Caco-2 (cell line): ENCODE data around the gene WWC2. TPM values are rescaled to one million over a fixed set of nuclear protein-coding genes. Genes with fewer than 3 reads are reported as not detected.
A peak's percentile ranks its signal among the peaks of the same experiment; 100 is the strongest.

Experiments
- BruUV-seq: library from RNA; stranded (reverse); fragments of 400-500 nt; replicated peaks from 2 replicates; lab custom pipeline; 2021; lab: Mats Ljungman, UMichigan
- CTCF ChIA-PET: fragments of 300-600 bp; sonication (Branson Sonifier 250); formaldehyde crosslinking; loops from one replicate; lab custom pipeline; 2022; ENCODE audit warnings: antibody characterized with exemption; lab: Charles Lee
- POLR2A ChIA-PET: fragments of 300-600 bp; sonication (Branson Sonifier 250); formaldehyde crosslinking; loops from one replicate; lab custom pipeline; 2022; ENCODE audit warnings: antibody characterized with exemption; lab: Charles Lee
- DNase-seq, 2 experiments: peaks; one replicate each; pipeline versions ENCODE4 v3.0.0 to v3.0.0-alpha.2; 2020 to 2022
- H3K27me3 ChIP-seq: replicated peaks from 2 replicates; pipeline ENCODE4 v1.6.0; 2011; ENCODE audit warnings: low read length; ENCODE audit not compliant: control insufficient read depth, insufficient read depth
- H3K36me3 ChIP-seq: 2 replicates; pipeline ENCODE4 v1.5.1; 2011; ENCODE audit warnings: low read length; ENCODE audit not compliant: control insufficient read depth, insufficient read depth
- H3K4me1 ChIP-seq: fragments of 250-450 bp; sonication (Bioruptor Pico); 2 replicates; pipeline ENCODE4 v1.5.1; 2020; ENCODE audit warnings: mild to moderate bottlenecking
- H3K4me3 ChIP-seq: 2 replicates; pipeline ENCODE4 v1.5.1; 2011; ENCODE audit warnings: low read depth, mild to moderate bottlenecking, control low read depth, low read length
- H3K9me3 ChIP-seq: fragments of 250-450 bp; sonication (Bioruptor Pico); 2 replicates; pipeline ENCODE4 v1.5.1; 2020; ENCODE audit warnings: mild to moderate bottlenecking, moderate library complexity
- H3K27ac Mint-ChIP-seq: one replicate; pipeline ENCODE4 v1.8.0; 2022; ENCODE audit warnings: mixed read lengths; ENCODE audit not compliant: unreplicated experiment
- H3K27me3 Mint-ChIP-seq: one replicate; pipeline ENCODE4 v1.8.0; 2022; ENCODE audit warnings: mixed read lengths; ENCODE audit not compliant: insufficient read depth, unreplicated experiment
- H3K36me3 Mint-ChIP-seq: one replicate; pipeline ENCODE4 v1.8.0; 2022; ENCODE audit warnings: mild to moderate bottlenecking, mixed read lengths; ENCODE audit not compliant: insufficient read depth, unreplicated experiment
- H3K4me1 Mint-ChIP-seq: one replicate; pipeline ENCODE4 v1.8.0; 2022; ENCODE audit warnings: low read depth, mixed read lengths; ENCODE audit not compliant: unreplicated experiment
- H3K4me3 Mint-ChIP-seq: one replicate; pipeline ENCODE4 v1.8.0; 2022; ENCODE audit warnings: mild to moderate bottlenecking, moderate library complexity, mixed read lengths; ENCODE audit not compliant: unreplicated experiment
- H3K9me3 Mint-ChIP-seq: one replicate; pipeline ENCODE4 v1.8.0; 2022; ENCODE audit warnings: mixed read lengths; ENCODE audit not compliant: unreplicated experiment
- intact Hi-C: fragments of 100-400 bp; cut with micrococcal nuclease; formaldehyde crosslinking; loops from one replicate; pipeline ENCODE4 v1.10.0; 2022; ENCODE audit not compliant: unreplicated experiment
- total RNA-seq: library from RNA; stranded (reverse); gene quantifications from 2 replicates; pipeline ENCODE4 v1.2.3, GENCODE V29; 2022
- TF ChIP-seq, protein P1 (sequence below), 2 experiments: fragments of 200-600 bp in 1 of 2; IDR thresholded peaks; 1 replicate in 1 of 2; 2 replicates in 1 of 2; pipeline versions ENCODE4 v1.5.1 to v1.8.0; 2011 to 2022; ENCODE audit warnings: antibody characterized with exemption in 1 of 2, control low read depth in 1 of 2, inconsistent platforms in 1 of 2, low read depth in 1 of 2, low read length in 1 of 2, mild to moderate bottlenecking in 1 of 2, moderate library complexity in 1 of 2; ENCODE audit not compliant: insufficient read depth in 1 of 2, severe bottlenecking in 1 of 2, unreplicated experiment in 1 of 2

WWC2 gene
- total RNA-seq, 1 experiment from 2014 or later: 126 TPM

DNA sequence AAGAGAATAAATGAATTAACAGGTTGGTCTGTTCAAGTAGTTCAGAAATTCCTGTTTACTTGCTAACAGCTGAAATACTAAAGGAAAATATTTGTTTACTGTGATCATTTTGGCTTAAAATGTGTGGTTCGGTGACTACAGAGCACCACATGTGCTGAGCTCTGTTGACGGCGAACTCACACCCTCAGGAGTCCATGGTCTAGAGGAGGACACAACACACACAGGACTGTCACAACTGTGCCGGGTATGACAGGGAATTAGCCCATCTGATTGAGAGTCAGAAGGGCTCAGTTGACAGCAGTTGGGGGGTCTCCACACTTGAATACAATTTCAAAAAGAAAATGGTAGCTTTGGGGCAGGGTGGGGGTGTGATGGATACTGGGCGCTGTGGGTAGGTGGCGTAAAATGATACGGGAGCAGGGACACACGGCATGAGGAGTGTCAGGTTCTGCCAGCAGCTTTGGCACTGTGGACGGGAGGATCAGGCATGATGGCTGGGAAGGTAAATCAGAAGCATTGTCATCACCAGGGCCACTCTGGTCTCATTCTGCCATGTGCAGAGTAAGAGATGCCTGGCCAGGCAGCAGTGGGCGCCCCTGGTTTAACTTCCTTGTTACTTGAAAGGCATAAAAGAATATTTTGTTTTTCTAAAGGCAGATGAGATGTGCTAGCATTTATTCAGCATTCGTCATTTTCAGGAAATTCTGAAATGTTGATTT is 187.7 kb downstream of the WWC2 start:
- BruUV-seq: no TSS peak
- no peaks in the 10 kb centered on the region for H3K27me3 Mint-ChIP-seq
- Histone ChIP-seq H3K9me3 (no peaks in the 10 kb centered on the region), H3K4me1 (no peaks in the 10 kb centered on the region), H3K27me3 (no peaks in the 10 kb centered on the region), H3K36me3 (no peaks in the 10 kb centered on the region; the same call in 1 of the 2 replicates), H3K4me3 (no peak overlapping the region)
- CTCF ChIA-PET: no interaction called here
- intact Hi-C loops: no loop called here
- peaks cover 92% of the 10 kb centered on the region for H3K36me3 Mint-ChIP-seq
- DNase-seq: no peak
- H3K9me3 Mint-ChIP-seq: no peaks in the 10 kb centered on the region
- TF ChIP-seq, protein P1, sequence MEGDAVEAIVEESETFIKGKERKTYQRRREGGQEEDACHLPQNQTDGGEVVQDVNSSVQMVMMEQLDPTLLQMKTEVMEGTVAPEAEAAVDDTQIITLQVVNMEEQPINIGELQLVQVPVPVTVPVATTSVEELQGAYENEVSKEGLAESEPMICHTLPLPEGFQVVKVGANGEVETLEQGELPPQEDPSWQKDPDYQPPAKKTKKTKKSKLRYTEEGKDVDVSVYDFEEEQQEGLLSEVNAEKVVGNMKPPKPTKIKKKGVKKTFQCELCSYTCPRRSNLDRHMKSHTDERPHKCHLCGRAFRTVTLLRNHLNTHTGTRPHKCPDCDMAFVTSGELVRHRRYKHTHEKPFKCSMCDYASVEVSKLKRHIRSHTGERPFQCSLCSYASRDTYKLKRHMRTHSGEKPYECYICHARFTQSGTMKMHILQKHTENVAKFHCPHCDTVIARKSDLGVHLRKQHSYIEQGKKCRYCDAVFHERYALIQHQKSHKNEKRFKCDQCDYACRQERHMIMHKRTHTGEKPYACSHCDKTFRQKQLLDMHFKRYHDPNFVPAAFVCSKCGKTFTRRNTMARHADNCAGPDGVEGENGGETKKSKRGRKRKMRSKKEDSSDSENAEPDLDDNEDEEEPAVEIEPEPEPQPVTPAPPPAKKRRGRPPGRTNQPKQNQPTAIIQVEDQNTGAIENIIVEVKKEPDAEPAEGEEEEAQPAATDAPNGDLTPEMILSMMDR (IDR thresholded peaks at IDR 0.05; ENCODE audit: insufficient read depth in 1 of 2, low read depth in 1 of 2, low read length in 1 of 2, severe bottlenecking in 1 of 2, unreplicated experiment in 1 of 2): no peak
- peak overlapping the region; percentile 16 for H3K27ac Mint-ChIP-seq
- POLR2A ChIA-PET: no interaction called here
- no peaks in the 10 kb centered on the region for H3K4me1 Mint-ChIP-seq
- no peak overlapping the region for H3K4me3 Mint-ChIP-seq

DNA sequence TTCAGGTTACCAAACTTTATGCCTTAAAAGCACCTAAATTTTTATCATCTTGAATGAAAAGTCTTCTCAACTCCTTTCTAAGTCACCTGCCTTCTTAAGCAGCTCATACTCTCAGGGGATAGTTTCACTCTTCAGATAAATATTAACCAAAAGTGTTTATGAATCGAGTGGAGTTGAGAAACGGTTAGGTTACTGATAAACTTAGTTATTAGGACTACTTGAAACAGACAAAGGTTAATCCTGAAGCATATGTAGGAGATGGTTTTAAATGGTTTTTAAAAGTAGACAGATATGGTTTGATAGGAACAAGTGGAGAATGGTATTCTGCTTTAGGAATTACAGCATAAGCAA is 188.2 kb downstream of the WWC2 start:
- H3K36me3 ChIP-seq: no peaks in the 10 kb centered on the region; the same call in 1 of the 2 replicates
- H3K27me3 ChIP-seq: no peaks in the 10 kb centered on the region
- H3K9me3 ChIP-seq: no peaks in the 10 kb centered on the region
- intact Hi-C loops: no loop called here
- H3K4me1 ChIP-seq: no peaks in the 10 kb centered on the region
- H3K27ac Mint-ChIP-seq: peak overlapping the region; percentile 16
- H3K4me3 ChIP-seq: no peak overlapping the region
- no peaks in the 10 kb centered on the region for H3K9me3 Mint-ChIP-seq
- CTCF ChIA-PET: no interaction called here
- BruUV-seq: no TSS peak
- TF ChIP-seq, protein P1 (IDR thresholded peaks at IDR 0.05; ENCODE audit: insufficient read depth in 1 of 2, low read depth in 1 of 2, low read length in 1 of 2, severe bottlenecking in 1 of 2, unreplicated experiment in 1 of 2): no peak
- POLR2A ChIA-PET: no interaction called here
- H3K27me3 Mint-ChIP-seq: no peaks in the 10 kb centered on the region
- H3K4me1 Mint-ChIP-seq: no peaks in the 10 kb centered on the region
- no peak for DNase-seq
- no peak overlapping the region for H3K4me3 Mint-ChIP-seq
- peaks cover 92% of the 10 kb centered on the region for H3K36me3 Mint-ChIP-seq

DNA sequence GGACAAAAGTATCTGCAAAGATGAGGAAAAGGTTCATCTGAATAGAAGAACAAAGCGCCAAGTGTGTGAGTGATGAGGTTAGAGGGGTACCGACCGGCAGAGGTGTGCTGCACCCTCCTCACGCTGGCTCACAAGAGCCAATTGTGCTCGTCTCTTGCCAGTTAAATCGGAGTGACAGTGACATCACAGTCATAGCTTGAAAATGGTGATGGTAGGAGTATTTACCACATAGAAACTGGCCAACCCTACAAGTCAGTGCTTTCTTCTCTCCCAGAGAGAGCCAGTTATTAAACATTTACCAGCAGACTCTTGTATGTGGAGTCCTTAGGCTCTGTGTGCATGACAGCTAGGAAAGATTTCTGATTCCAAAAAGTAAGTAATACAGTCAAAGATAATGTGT is 188.6 kb downstream of the WWC2 start:
- peak overlapping the region; percentile 16 for H3K27ac Mint-ChIP-seq
- Histone ChIP-seq H3K9me3 (no peaks in the 10 kb centered on the region), H3K27me3 (no peaks in the 10 kb centered on the region), H3K36me3 (no peaks in the 10 kb centered on the region; the same call in 1 of the 2 replicates), H3K4me1 (no peaks in the 10 kb centered on the region), H3K4me3 (no peak overlapping the region)
- ChIA-PET POLR2A (no interaction called here), CTCF (no interaction called here)
- intact Hi-C loops: no loop called here
- no TSS peak for BruUV-seq
- no peak overlapping the region for H3K4me3 Mint-ChIP-seq
- no peak for DNase-seq
- no peaks in the 10 kb centered on the region for H3K4me1 Mint-ChIP-seq
- TF ChIP-seq, protein P1 (IDR thresholded peaks at IDR 0.05; ENCODE audit: insufficient read depth in 1 of 2, low read depth in 1 of 2, low read length in 1 of 2, severe bottlenecking in 1 of 2, unreplicated experiment in 1 of 2): no peak
- no peaks in the 10 kb centered on the region for H3K27me3 Mint-ChIP-seq
- H3K9me3 Mint-ChIP-seq: no peaks in the 10 kb centered on the region
- H3K36me3 Mint-ChIP-seq: peaks cover 92% of the 10 kb centered on the region
